NCI-H128 (cell line): ENCODE data around the gene TMEM208.
A peak's percentile ranks its signal among the peaks of the same experiment; 100 is the strongest.

Source experiments
- DNase-seq: peaks from one replicate; lab custom pipeline; 2025; ENCODE audit not compliant: unreplicated experiment; lab: John Stamatoyannopoulos, UW

The TMEM208 gene

GRCh38 chr16:67226804-67227566 lies at the start of gene TMEM208:
Gene TMEM208, plus strand, starts transcription at chr16:67227130. Its CDS starts 89 bp downstream, at chr16:67227219.
- peak; percentile 91 for DNase-seq

- DNase-seq = peak; percentile 63
These were observed 48.9 kb upstream of the TMEM208 start for GRCh38 chr16:67177743-67178699.

- no peak for DNase-seq
These were observed 47.4 kb upstream of the TMEM208 start for GRCh38 chr16:67179421-67180080.

GRCh38 chr16:67180166-67180565 lies 46.8 kb upstream of the TMEM208 start:
- DNase-seq = no peak

- no peak for DNase-seq
These were observed 45.6 kb upstream of the TMEM208 start for GRCh38 chr16:67181346-67181745.

GRCh38 chr16:67182288-67182687 lies 44.6 kb upstream of the TMEM208 start:
- no peak for DNase-seq

GRCh38 chr16:67183284-67183626 lies 43.7 kb upstream of the TMEM208 start:
- DNase-seq = no peak

GRCh38 chr16:67183627-67184452 lies 43.1 kb upstream of the TMEM208 start, which contains the start of gene MATCAP1:
Gene MATCAP1, minus strand, starts transcription at chr16:67183963. Its CDS starts 3,353 bp downstream, at chr16:67180610.
- peak; percentile 79 for DNase-seq

- DNase-seq = peak; percentile 33
These were observed 42.4 kb upstream of the TMEM208 start for GRCh38 chr16:67184453-67184994.

- DNase-seq = peak; percentile 34
These were observed 41.8 kb upstream of the TMEM208 start for GRCh38 chr16:67184995-67185650.

- DNase-seq = no peak
These were observed 41.2 kb upstream of the TMEM208 start for GRCh38 chr16:67185651-67186134.

GRCh38 chr16:67186550-67186950 lies 40.4 kb upstream of the TMEM208 start:
- DNase-seq = no peak

- DNase-seq = no peak
These were observed 39.6 kb upstream of the TMEM208 start for GRCh38 chr16:67187175-67187890.

GRCh38 chr16:67188323-67188722 lies 38.6 kb upstream of the TMEM208 start:
- DNase-seq = no peak

GRCh38 chr16:67188798-67189197 lies 38.1 kb upstream of the TMEM208 start:
- DNase-seq = no peak

- DNase-seq = no peak
These were observed 36.9 kb upstream of the TMEM208 start, which contains the start of gene EXOC3L1 for GRCh38 chr16:67190041-67190440. Gene EXOC3L1, minus strand, starts transcription at chr16:67190136. Its CDS starts 460 bp downstream, at chr16:67189676.

GRCh38 chr16:67190448-67191399 lies 36.2 kb upstream of the TMEM208 start:
- no peak for DNase-seq
